OCI-M2 (cell line): Measurements from ENCODE around the gene NEMP1.
"Not testable (repeated sequence)": the region's sequence is repeated elsewhere in the genome, so short reads cannot be mapped to it uniquely, and the experiment has no call there.

Experiments used
- DNase-seq: peaks from one replicate; lab custom pipeline; 2025; ENCODE audit not compliant: unreplicated experiment; lab: John Stamatoyannopoulos, UW

NEMP1 gene

GRCh38 chr12:57091638-57092528 lies 13.3 kb upstream of the NEMP1 start:
- DNase-seq: no peak

- DNase-seq: no peak
These were observed 12.5 kb upstream of the NEMP1 start for GRCh38 chr12:57090924-57091637.

- no peak for DNase-seq
These were observed 11.9 kb upstream of the NEMP1 start for GRCh38 chr12:57090490-57090889.

GRCh38 chr12:57089271-57090245 lies 11.0 kb upstream of the NEMP1 start:
- no peak for DNase-seq

GRCh38 chr12:57088354-57089270 lies 10.0 kb upstream of the NEMP1 start, which contains the start of gene NAB2:
NAB2 (plus strand) TSS chr12:57089114; CDS start chr12:57089272, 158 bp downstream.
- peak; percentile 36 for DNase-seq

GRCh38 chr12:57087691-57088353 lies 9.2 kb upstream of the NEMP1 start:
- peak; percentile 27 for DNase-seq

- DNase-seq: no peak
These were observed 8.6 kb upstream of the NEMP1 start for GRCh38 chr12:57087010-57087690.

- no peak for DNase-seq
These were observed 8.0 kb upstream of the NEMP1 start for GRCh38 chr12:57086493-57087009.

- DNase-seq: no peak
These were observed 7.5 kb upstream of the NEMP1 start for GRCh38 chr12:57085999-57086492.

GRCh38 chr12:57080855-57081254 lies 2.3 kb upstream of the NEMP1 start:
- no peak for DNase-seq

GRCh38 chr12:57079821-57080220 lies 1.2 kb upstream of the NEMP1 start:
- no peak for DNase-seq

- DNase-seq: not testable (repeated sequence)
These were observed 4.8 kb downstream of the NEMP1 start for GRCh38 chr12:57073566-57074450.

- DNase-seq: no peak
These were observed 5.9 kb downstream of the NEMP1 start for GRCh38 chr12:57072661-57073060.

- DNase-seq: peak; percentile 21
These were observed 9.1 kb downstream of the NEMP1 start for GRCh38 chr12:57069523-57069922.

- DNase-seq: no peak
These were observed 12.3 kb downstream of the NEMP1 start for GRCh38 chr12:57066245-57066644.

GRCh38 chr12:57063991-57064685 lies 14.5 kb downstream of the NEMP1 start:
- DNase-seq: no peak

GRCh38 chr12:57058454-57058853 lies 20.1 kb downstream of the NEMP1 start:
- DNase-seq: no peak
